Femur (tissue), 1 donor: Measurements from ENCODE around the gene PDLIM7.
"Not testable (repeated sequence)": the region's sequence is repeated elsewhere in the genome, so short reads cannot be mapped to it uniquely, and the experiment has no call there.

Experiments used
- DNase-seq: peaks from one replicate; pipeline ENCODE4 v3.0.0-alpha.2; 2017

Gene PDLIM7

GRCh38 chr5:177497292-177498012, at the start of gene PDLIM7:
PDLIM7 (minus strand) TSS chr5:177497604; CDS start chr5:177496512, 1,092 bp downstream.
- peak; percentile 97 for DNase-seq

- no peak for DNase-seq
These were observed 48.9 kb upstream of the PDLIM7 start for GRCh38 chr5:177546258-177546741.

GRCh38 chr5:177545487-177546257, 48.3 kb upstream of the PDLIM7 start:
- peak; percentile 58 for DNase-seq

GRCh38 chr5:177542816-177543465, 45.5 kb upstream of the PDLIM7 start:
- DNase-seq: no peak

DNA sequence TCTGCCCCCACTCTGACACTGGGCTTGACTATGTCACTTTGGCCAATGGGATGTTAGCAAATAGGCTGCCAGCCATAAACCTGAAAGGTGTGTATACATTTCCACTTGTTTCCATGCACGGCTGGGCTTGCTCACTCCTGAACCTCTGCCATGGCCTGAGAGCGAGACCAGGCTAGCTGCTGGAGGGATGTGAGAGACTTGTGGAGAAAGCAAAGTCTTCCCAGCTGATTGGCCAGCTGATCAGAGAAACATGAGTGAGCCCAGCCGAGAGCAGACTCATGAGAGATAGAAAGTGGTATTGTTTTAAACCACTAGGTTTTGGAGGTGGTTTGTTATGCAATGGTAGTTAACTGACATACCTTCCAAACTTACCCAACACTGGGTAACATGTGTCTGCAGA, 43.0 kb upstream of the PDLIM7 start:
- DNase-seq: no peak

DNA sequence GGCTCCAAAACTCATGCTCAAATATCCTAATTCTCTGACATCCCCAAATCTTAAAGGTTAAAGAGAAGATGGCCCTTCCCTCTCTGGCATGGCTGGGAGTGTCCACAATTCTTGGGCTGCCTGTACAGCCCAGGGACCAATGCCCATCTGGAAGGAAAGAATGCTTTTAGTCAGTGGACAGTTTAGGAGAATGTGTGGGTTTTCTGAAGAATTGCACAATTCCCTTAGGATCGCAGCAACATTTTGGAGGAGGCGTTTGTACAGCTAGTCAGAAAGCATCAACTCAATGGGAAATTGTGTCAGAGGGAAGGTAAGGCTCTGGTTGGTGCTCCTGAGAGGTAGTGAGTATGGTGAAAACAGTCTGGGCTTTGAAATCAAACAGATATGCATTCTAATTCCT, 42.0 kb upstream of the PDLIM7 start:
- DNase-seq: no peak

- DNase-seq: no peak
These were observed 41.5 kb upstream of the PDLIM7 start for GRCh38 chr5:177538876-177539275.

GRCh38 chr5:177537389-177538361, 40.3 kb upstream of the PDLIM7 start:
- no peak for DNase-seq

GRCh38 chr5:177536386-177536785, 39.0 kb upstream of the PDLIM7 start:
- DNase-seq: no peak

GRCh38 chr5:177535125-177535524, 37.7 kb upstream of the PDLIM7 start:
- DNase-seq: no peak

DNA sequence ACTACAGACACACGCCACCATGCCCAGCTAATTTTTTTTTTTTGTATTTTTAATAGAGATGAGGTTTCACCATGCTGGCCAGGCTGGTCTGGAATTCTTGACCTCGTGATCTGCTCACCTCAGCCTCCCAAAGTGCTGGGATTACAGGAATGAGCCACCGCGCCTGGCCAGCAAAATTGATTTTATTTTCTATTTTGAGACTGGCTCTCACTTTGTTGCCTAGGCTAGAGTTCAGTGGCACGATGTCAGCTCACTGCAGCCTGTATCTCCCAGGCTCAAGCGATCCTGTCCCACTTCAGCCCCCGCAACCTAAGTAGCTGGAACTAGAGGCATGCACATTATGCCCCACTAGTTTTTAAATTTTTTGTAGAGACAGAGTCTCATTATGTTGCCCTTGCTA, 37.0 kb upstream of the PDLIM7 start:
- DNase-seq: not testable (repeated sequence)

- no peak for DNase-seq
These were observed 34.0 kb upstream of the PDLIM7 start for GRCh38 chr5:177531209-177531940.

GRCh38 chr5:177530638-177531037, 33.2 kb upstream of the PDLIM7 start:
- no peak for DNase-seq

- DNase-seq: no peak
These were observed 32.1 kb upstream of the PDLIM7 start for GRCh38 chr5:177529247-177530203.

DNA sequence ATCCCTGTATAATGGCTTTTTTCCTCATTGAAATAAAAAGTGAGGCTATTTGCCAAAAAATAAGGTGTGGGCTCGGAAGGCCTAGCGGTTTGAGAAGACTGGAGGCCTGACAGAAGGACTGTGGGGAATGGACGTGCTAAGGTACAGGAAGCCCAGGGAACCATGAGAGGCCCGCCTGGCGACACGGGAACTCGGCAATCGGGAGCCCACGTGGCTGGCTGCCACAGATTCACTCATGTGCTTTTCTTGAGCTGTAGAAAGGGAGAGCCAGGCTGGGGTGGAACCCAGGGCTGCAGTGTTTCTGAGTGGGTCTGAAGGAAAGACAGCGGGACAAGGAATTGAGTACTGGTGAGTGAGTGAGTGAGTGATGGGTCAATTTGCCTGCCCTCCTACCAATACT, 31.2 kb upstream of the PDLIM7 start:
- no peak for DNase-seq

DNA sequence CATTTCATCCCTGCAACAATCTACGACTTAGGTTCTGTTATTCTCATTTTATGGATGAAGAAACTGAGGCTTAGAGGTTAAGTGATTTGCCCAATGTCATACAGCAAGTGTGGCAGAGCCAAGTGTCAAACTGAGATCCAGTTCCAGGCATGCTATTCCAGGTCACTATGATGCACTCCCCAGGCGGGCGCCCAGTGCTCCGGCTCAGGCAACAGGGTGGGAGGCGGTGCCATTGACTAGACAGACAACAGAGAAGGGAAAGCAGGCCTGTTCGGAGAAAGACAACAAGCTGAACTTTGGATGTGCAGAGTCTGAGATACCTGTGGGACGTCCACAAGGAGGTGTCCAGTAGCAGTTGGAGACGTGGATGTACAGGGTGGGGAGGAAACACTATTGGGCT, 30.2 kb upstream of the PDLIM7 start:
- no peak for DNase-seq

DNA sequence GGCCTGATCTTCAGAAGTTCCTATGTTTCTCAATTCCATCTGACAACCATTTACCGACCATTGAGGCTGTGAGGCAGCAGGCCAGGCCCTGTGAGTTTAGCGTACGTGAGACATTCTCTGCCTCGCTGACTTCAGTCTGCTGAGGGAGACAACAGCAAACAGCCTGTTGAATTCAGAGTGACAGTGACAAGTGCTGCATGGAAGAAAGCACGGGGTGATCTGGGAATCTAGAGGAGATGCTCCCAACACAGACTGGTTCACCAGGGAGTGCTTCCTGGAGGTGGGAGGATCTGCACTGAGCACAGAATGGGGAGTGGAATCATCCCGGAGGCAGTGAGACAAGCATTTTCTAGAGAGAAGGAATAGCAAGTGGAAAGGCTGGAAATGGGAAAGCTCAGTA, 29.4 kb upstream of the PDLIM7 start:
- DNase-seq: no peak

DNA sequence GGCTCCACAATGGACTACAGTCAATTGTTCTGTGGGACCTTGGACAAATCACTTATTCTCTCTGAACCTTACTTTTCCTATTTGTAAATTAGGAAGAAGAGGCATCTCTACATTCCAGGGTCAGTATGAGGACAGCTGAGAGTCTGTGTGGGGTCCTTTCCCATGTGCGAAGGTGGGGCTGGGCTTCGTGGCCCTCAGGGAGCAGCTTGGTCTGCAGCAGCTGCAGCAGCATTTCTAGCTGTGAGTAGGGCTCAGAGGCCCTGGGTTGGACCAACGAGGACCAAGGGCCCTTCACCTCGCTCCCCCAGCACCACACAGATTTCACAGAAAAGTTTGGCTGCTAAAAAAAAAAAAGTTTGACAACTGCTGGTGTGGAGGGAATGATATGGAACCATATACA, 28.8 kb upstream of the PDLIM7 start:
- no peak for DNase-seq

- DNase-seq: no peak
These were observed 27.7 kb upstream of the PDLIM7 start for GRCh38 chr5:177524941-177525655.

DNA sequence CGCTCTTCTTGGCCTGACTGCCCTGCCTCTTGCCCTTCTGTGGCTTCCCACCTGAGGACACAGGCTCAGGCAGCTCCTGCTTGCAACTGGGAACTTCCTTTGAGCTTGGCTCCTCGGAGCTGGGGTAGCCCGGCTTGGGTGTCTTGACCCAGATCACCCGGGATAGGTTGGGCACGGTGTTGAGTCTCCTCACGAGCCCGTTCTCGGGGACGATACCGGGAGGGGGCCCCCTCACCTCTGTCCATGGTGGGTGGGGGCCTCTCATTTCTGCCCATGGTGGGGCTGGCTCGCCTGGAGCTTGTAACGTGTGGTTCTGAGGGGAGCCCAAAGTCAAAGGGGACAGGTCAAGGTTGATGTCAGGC, 27.1 kb upstream of the PDLIM7 start:
- no peak for DNase-seq
